Stimulated activated CD4-positive, alpha-beta T cell treated with anti-CD3 and anti-CD28 coated beads, TNF-alpha, amount 100 ng/mL, for 48 hours (primary cell): ENCODE data around the gene TRPV5.

Experiments
- DNase-seq, 3 donors: peaks; one replicate each; pipeline ENCODE4 v3.0.0-alpha.2; 2020; ENCODE audit warnings: low read depth in 3 of 3

Gene TRPV5

DNA sequence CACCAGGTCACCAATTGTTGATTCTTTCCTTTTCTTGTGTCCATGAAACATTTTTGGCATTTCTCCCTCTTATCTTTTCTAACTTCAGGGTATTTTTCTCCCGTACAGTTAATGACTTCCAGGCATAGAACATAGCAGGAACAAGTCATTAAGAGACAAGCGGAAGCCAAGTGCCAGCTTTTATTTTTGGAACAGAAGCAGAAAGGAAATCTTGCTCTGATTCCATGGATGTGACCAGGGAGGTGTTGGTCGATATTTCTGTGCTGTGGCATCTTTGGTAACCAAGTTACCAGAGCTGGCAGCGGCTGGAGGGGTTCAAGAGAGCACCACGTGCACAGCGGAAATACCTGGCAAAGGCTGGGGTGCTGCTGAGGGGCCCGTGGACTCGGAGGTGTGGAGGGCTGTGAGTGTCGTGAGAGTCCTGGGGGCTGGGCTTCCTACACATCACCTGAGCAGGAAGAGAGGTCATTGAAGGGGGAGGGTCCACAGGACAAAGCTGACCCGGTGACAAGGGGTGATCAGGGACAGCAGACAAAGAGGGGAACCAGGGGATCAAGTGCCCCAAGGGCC is 7.5 kb upstream of the TRPV5 start:
- DNase-seq = no peak

DNA sequence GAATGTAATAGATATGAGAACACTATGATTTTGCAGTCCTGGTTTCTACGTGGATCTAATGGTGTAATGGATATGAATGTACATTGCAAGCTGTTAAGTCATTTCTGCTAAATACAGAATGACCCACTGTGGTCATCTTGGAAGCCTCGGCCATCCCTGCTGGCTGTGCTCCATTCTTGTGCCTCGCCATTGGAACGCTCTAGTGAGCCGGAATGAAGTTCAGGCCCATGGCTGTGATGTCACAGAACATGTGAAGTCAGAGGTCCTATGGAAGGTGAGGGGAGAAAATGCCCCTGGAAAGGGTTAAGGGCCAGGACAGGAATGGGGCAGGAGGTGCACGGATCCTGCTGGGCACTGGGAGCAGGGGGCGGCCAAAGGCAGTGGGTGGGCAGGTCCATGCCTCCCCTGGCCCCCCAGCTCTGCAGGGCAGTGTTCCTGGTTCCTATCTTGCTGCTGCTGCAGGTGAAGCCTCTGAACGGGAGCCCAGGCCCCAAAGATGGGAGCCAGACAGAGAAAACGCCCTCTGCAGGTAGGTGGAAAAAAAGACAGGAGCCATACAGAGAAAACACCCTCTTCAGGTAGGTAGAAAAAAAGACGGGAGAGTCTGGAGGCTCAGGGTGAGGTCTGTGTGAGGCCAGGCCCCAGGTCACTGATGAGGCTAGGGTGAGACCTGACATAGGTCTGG is 5.8 kb upstream of the TRPV5 start, which contains the start of gene LLCFC1:
LLCFC1 (plus strand) TSS at position 259 of the 685 bp plus-strand sequence; CDS start at position 397, 138 bp downstream.
- no peak for DNase-seq

DNA sequence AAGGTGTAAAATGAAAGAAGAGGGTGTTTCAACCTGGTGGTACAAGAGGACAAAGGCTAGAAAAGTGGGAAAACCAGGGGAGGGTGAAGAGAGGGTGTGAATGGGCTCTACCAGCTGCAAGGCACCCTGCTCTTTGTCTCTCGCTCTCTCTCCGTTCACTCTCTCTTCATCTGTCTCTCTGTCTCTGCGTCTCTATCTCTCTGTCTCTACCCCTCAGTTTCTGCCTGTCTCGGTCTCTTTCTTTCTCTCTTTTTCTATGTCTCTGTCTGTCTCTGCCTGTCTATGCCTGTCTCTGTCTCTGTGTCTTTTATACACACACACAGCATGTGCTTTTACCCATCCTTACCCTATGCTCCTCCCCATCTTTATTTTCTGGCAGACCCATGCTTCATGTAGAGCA is 5.1 kb upstream of the TRPV5 start:
- no peak for DNase-seq

DNA sequence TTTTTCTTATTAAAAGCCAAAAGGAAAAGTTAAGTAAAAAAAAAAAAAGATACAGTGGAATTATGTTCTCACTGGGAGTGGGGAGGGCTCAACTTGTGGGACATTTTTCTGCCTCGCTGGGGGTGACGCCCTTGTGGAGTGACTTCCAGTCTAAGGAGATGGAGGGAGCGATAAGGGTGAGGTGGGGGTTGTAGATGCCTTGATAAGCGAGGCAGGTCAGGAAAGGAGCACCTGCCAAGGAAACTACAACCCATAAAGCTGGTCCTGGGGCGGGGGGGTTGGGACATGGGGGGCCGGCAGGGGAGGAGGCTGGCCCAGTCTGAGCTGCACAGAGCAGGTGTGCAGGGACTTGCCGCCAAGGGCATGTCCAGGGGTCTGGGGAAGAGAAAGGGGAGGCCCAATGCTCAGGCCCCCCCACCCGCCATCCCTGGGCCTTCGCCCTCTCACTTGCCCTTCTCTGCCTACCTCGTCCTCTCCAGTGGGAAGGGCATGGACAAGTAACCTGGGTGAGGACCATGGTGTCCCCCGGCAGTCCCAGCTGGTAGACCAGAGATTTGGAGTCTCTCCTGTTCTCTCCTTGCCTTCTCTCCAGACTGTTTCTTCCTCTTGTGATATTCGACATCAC is 2.5 kb upstream of the TRPV5 start:
- DNase-seq = no peak

DNA sequence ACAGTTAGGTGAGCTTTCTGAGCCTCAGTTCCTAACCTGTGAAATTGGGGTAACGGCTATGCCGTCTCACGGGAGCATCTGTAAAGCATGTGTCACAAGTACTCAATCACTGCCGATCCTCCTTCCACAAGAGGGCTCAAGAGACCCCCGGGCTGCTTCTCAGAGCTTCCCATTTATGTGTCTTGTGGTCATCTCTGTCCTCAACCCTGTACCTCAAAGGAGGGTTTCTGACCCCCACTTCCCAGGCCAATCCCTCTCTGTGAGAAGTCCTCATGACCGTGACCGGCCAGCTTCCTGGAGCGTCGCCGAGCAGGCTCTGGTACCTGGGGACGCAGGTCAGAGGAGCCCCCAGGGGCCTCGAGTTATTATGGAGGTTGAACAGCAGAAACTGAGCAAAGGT is 510 bp upstream of the TRPV5 start:
- DNase-seq = no peak

DNA sequence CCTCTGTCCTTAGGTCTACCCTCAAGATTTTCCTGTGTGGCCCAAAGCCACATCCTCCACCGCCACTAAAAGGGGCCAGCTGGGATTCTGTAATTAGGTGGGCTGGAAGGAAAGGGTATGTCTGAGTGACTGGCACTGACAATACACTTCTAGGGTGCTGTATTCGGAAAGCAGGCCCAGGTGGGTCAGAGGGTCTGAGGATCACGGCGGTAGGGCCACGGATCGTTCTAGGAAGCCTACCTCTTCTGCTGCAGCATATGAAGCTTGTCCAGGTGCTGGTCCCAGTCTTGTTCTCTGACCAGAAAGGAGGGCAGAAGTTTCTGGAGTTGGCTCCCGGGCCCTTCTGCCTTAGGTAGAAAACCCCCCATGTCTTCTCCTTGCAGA is 462 bp downstream of the TRPV5 start:
- DNase-seq = no peak

DNA sequence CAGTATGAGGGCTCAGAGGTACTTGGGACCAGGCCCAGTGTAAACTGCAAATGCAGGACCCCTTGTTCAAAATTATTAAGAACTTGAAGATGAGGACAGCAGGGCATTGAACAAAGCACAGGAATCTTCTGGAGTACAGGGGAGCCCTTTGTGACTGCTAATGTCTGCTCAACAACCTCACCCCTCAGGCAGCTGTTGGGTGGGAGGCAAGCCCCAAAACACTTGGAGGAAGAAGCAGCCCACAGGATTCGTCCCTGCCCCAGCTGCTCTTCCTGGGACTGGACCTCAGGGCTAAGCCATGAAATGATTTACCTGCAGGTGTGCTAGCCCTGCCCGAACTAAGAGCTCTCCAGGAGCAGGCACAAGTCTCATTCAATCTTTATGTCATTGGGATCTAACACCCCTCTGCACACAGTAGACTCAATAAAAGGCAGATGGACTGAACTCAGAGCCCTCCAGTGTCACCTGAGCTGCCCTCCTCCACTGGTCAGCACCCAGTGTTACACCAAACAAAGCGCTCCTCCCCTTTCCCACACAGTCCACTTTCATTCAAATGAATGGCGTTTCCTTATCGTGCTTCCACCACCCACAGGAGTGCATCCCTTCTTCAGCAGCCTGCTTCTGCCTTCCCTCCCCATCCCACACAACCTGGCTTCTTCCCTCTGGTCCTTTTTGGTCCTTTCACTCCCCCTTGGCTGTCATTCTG is 1.0 kb downstream of the TRPV5 start:
- no peak for DNase-seq

DNA sequence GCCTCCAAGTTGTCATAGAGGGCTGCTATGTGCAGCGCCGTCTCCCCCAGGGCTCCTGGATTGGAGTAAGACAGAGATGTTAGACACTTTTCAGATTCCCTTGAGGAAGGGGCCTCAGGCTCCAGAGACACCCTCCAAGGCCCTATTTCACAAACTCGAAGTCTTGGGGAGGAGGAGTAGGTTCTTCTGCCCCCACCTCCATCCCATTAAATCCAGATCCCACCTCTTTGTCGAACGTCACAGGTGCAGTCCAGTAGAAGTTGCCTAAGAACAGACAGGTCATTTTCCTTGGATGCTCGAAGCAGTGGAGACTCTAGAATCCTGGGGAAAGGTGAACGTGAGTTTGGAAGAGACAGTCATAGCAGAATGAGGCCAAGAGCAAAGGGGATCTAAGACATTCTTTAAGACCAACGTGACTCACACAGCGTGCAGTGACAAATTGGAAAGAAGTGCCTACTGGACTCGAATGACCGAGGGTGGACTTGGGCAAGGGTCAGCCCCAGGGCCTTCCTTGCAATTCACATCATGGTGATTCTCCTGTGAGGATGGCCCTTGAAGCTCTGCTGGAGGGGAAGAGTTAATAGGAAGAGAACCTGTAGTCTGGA is 3.3 kb downstream of the TRPV5 start:
- DNase-seq = no peak

DNA sequence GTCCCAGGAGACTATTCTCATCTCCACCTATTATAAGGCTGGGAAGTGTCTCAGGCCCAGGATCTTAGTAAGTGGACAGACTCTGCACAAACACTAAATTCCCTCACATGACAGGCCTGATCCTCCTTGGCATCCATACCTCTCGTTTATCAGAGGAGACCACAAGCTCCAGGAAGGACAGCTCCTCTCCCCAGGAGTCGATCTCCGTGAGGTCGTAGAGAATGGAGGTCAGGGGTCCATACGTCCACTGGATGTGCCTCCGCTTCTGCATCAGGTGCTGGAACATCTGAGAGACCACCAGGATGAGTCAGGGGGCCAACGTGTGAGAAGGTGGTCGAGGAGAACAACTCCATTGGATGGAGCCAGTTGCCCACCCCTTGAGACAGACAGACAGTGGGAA is 5.6 kb downstream of the TRPV5 start:
- DNase-seq = no peak

DNA sequence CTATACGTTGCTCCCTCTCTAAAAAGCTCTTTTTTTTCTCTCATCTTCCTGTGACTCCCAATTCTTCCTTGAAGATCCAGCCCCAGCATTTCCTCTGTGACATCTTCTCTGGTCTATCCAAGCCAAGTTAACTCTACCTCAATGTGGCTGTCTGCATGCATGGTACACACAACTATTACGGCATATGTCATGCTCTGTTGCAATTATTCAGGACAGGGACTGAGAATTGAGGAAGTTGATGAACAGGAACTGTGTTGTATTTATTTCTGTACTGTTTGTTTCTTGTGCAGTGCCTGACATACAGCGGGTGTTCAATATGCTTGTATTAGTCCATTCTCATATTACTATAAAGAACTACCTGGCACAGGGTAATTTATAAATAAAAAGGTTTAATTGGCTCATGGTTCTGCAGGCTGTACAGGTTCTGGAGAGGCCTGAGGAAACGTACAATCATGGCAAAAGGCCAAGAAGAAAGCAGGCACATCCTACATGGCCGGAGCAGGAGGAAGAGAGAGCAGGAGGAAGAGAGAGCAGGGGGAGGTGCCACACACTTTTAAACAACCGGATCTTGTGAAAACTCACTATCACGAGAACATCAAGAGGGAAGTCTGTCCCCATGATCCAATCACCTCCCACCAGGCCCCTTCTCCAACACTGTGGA is 6.3 kb downstream of the TRPV5 start:
- DNase-seq = no peak

DNA sequence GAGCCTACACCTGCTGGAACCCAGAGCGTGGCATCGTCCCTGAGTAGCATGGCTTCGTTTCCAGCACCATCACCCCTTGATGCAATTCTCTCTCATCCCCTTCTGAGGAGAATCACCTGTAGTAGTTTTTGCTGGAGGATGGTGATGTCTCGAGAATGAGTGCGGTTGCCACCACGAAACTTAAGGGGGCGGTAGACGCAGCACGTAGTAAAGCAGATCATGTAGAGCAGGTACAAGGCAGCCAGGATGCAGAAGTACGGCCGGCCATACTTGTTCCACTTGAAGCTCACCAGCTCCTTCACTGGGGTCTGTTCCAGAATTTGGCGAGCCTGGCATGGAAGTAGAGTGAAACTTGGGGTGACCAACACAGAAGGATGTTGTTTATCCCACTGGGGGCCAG is 8.1 kb downstream of the TRPV5 start:
- DNase-seq = no peak

DNA sequence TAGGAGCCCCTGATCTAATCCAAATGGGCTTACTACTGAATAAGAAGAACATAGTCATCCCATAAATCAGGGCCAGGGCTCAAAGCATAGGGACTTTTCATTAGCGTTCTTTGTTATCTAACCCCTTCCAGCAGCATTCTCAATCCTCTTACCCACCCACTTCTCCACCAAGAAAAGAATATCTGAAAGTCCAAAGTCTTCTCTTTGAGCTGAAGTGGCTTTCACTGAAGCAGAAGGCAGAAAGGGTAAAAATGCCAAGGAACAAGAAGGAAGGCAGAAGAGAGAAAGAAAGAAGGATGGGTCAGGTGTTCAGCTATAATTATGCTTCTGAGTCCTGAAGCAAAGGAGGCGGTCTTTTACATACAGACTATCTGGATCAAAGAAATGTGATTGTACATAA is 10.2 kb downstream of the TRPV5 start:
- DNase-seq = no peak

DNA sequence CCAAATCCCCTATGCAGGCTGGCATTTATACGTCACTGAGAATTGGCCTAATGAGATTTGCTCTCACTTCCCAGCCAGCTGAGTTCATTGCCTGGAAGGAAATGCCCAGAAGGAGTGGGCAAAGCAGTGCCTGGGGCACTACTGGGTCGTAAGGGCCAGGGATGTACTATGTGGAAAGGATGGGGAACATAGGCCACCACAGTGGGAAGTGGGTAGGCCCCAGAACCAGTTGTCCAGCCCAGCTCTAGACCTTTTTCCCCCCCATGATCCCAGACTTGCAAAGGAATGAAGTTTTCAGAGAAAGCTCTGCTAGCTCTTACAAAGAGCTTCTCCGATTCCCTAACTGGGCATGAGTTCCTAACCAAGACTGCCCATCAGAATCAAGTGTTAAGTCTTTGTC is 13.9 kb downstream of the TRPV5 start:
- no peak for DNase-seq

DNA sequence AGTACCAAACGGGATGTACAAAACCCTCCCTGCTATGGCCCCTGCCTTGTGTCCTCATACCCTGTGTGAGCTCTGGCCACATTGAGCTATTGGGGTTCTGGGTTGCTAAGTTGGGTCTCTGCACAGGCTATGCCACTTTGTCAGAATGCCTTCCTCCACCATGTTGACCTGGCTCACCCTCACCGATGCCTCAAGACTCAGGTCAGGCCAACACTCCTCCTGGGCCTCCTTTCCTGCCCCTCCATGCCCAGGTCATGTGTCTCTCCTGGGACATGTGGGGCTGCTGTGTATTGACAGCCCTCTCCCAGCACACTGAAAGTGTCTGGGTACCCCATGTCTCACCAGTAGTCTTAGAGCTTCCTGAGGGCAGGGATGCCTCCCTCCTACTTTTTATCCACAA is 14.6 kb downstream of the TRPV5 start:
- no peak for DNase-seq

DNA sequence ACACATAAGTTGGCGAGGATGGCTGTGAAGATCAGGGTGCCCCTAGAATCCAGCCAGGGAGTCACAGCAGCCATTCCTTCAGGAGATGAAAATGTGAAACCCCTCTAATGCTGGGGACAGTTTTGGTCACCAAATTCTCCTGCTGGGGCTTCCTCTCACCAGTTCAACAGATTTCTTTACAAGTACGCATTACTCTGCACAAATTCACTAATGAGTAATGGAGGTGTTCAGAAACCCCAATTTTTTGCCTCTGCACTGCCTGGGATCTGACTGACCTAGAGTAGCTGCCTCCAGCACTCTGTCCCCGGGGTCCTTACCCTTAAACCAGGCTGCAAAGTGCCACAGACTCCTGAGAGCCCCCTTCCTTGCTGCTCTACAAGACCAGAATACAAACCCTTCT is 16.1 kb downstream of the TRPV5 start:
- DNase-seq = no peak

DNA sequence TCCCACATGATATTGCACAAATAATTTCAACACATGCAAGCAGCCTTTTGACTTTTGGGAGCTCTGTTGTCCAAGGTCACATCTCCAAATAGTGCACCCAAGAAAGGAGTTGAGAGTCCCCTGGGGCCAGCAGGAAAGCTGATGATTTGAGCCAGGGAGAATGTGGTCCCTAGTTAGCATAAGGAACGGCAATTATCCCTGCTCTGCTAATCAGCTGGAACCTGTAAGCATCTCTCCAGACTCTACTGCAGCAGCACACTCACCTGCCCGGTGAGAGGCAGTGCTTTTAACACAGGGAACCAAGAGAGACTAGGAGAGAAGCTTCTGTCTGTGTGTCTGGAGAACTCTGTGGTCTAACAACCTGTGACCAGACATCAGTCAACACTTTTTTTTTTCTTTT is 17.0 kb downstream of the TRPV5 start:
- DNase-seq = no peak

DNA sequence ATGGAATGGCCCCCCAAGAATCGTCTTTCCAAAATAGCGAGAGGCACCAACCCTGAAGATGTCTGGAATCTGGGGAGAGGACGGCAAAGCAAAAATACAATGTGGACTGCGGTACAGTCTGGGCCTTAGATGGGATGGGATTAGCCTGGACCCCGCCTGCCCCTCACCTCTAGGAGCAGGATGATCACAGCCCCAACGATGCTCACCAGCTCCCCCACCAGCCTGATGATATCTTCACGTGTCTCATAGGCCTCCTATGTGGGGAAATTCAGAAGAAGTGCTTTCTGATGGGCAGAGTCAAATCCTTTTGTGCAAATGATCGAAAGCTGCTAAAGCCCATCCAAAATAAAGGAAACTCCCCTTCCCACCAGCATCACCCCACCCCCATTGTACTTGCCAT is 18.2 kb downstream of the TRPV5 start:
- no peak for DNase-seq

DNA sequence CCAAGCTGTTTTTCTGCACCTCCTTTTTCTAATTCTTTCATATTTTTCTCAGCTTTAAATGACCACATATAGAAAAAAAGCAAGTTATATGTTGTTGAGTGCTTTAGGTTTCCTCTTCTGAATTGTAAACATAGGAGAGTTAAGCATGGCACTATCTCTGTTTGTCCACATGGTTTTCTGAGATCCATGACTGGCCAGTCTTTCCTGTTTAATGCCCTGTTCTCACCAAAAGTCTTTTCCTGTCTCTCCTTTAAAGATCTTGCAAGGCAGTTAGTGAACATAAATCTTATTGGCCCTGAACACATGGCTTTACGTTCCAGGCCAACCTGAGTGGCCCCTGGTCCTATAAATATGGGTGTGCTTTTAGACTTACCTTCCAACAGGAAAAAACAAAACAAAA is 19.4 kb downstream of the TRPV5 start:
- no peak for DNase-seq

DNA sequence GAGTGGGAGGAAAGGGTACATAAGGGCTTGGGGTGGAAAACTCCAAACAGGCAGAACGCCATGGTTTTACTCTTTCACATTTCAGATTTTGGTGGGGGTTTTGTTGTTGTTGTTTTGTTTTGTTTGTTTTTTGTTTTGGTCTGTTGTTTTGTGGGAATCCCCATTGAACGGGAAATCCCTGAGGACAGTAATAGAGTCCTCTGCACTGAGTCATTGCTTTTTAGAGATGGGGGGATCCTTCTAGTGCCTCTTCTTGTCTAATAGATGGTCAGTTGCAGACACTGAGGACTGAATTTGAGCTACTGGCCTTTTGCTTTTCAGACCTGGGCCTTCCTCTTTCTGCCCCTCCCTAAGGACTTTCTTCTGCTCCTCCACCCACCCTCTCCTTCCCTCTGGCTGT is 20.0 kb downstream of the TRPV5 start:
- DNase-seq = no peak

DNA sequence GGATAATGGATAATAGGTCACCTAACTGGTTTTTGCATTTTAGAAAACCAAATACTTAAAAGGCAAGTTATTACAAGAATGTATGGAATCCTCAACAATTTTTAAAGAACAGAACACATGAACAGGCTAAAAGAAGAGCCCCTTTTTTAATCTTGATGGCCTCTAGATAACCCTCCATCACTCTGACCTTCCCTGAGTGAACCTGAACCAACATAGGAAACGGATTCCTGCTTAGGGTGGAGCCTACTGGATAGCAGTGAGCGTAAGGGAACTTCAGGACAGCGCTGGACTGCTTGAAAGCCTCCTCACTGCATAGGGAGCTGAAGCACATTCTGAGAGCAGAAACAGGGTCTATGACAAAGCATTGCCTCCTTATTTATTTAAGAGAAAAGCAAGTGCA is 20.5 kb downstream of the TRPV5 start:
- no peak for DNase-seq

DNA sequence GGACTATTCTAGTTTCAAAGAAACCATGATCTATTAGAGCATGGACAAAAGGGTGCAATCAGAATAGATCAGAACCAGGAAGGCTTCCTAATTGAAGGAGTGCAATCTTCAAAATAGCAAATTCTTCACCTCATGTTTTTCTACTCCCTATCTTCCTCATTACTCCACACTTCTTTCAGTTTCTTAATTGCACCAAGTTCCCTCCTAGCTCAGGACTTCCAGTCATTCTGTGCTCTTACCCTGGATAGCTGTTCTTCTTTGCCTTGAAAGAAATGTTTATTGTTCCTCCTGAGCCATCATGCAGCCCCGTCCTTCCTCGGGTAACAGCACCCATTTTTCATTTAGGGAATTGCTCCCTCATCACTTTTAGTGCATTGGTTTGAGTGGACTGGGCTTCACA is 23.1 kb downstream of the TRPV5 start:
- no peak for DNase-seq

DNA sequence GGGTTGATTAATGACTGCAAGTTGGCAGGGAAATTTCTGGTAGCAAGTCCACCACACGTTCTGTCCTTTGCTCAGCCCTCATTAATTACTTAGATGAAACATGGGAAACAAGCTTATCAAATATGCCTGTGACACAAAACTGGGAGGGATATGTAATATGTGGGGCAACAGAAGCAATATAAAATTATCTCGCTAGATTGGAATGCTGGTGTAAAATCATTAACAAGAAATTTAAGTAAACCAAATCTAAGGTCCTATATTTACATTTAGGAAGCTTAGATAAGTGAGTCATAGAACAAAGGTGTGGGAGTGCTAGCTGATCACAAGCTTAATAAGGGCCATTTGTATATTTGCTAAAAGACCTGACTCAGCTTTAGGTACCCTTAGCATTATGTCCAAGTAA is 23.5 kb downstream of the TRPV5 start:
- DNase-seq = no peak
